HCT116 (cell line): Measurements from ENCODE around the gene DUSP28. TPM values are rescaled to one million over a fixed set of nuclear protein-coding genes. Genes with fewer than 3 reads are reported as not detected.

Source experiments
- ATAC-seq: fragments of 200-7000 bp; cut with Tn5 transposase; 2 replicates; pipeline ENCODE4 v1.9.1; 2020; ENCODE audit warnings: mild to moderate bottlenecking, moderate library complexity
- BruUV-seq: library from RNA; stranded (reverse); fragments of 400-500 nt; replicated peaks from 2 replicates; lab custom pipeline; 2021; lab: Mats Ljungman, UMichigan
- CTCF ChIA-PET: fragments of 300-600 bp; sonication (Branson Sonifier 250); formaldehyde crosslinking; loops from one replicate; lab custom pipeline; 2021; ENCODE audit warnings: antibody characterized with exemption; lab: Charles Lee
- POLR2A ChIA-PET: fragments of 300-600, 350-600 bp; sonication (Branson Sonifier 250); formaldehyde crosslinking; loops from one replicate; lab custom pipeline; 2021; ENCODE audit warnings: antibody characterized with exemption; lab: Charles Lee
- RAD21 ChIA-PET, 2 experiments: fragments of 300-600 bp; sonication (Branson Sonifier 250); formaldehyde crosslinking; loops; one replicate each; lab custom pipeline; 2023; ENCODE audit warnings: low total read pairs in 2 of 2; ENCODE audit not compliant: uncharacterized antibody in 2 of 2, unreplicated experiment in 2 of 2, low non-redundant PET in 1 of 2; lab: Charles Lee
- DNase-seq: peaks from one replicate; pipeline ENCODE4 v3.0.0-alpha.2; 2010; ENCODE audit warnings: low read depth, low spot score
- H2AFZ ChIP-seq: fragments of 200-600 bp; shearing (Covaris generic), sonication (generic); 2 replicates; pipeline ENCODE4 v1.6.1; 2017; ENCODE audit warnings: low read depth, mixed run types, mixed read lengths, antibody characterized with exemption, low read length; ENCODE audit not compliant: poor library complexity, severe bottlenecking
- H3K27ac ChIP-seq: 2 replicates; pipeline ENCODE4 v1.5.1; 2012; ENCODE audit warnings: low read depth, low read length
- H3K27me3 ChIP-seq: fragments of 200-600 bp; sonication (generic); 2 replicates; pipeline ENCODE4 v1.6.1; 2016; ENCODE audit warnings: mixed run types, low read length, mixed read lengths; ENCODE audit not compliant: insufficient read depth
- H3K36me3 ChIP-seq, 2 experiments: fragments of 200-500 bp in 1 of 2; fragments of 200-600 bp in 1 of 2; sonication (Bioruptor generic) in 1 of 2; sonication (generic) in 1 of 2; 2 replicates each; pipeline versions ENCODE4 v1.5.1 to v1.6.1; 2014 to 2016; ENCODE audit warnings: low read length in 2 of 2, inconsistent platforms in 1 of 2, mixed read lengths in 1 of 2, mixed run types in 1 of 2; ENCODE audit not compliant: insufficient read depth in 2 of 2, control insufficient read depth in 1 of 2
- H3K4me1 ChIP-seq, 2 experiments: fragments of 200-600 bp in 1 of 2; sonication (generic) in 1 of 2; 2 replicates each; pipeline versions ENCODE4 v1.5.1 to v1.6.1; 2012 to 2017; ENCODE audit warnings: low read length in 2 of 2, inconsistent platforms in 1 of 2, mild to moderate bottlenecking in 1 of 2, mixed read lengths in 1 of 2, mixed run types in 1 of 2, moderate library complexity in 1 of 2; ENCODE audit not compliant: insufficient read depth in 2 of 2, control insufficient read depth in 1 of 2
- H3K4me2 ChIP-seq: fragments of 200-600 bp; sonication (generic); 2 replicates; pipeline ENCODE4 v1.6.1; 2017; ENCODE audit warnings: mixed run types, low read length, mixed read lengths
- H3K4me3 ChIP-seq, 2 experiments: fragments of 200-600 bp in 1 of 2; sonication (generic) in 1 of 2; replicated peaks in 1 of 2; 2 replicates each; pipeline ENCODE4 v1.5.1; 2011 to 2016; ENCODE audit warnings: low read length in 2 of 2, control low read depth in 1 of 2, low read depth in 1 of 2, mild to moderate bottlenecking in 1 of 2, mixed read lengths in 1 of 2, mixed run types in 1 of 2
- H3K79me2 ChIP-seq: fragments of 200-600 bp; sonication (generic); 2 replicates; pipeline ENCODE4 v1.6.1; 2017; ENCODE audit warnings: mild to moderate bottlenecking, mixed run types, low read length, moderate library complexity, mixed read lengths; ENCODE audit not compliant: insufficient read depth
- H3K9ac ChIP-seq: fragments of 200-600 bp; sonication (generic); 2 replicates; pipeline ENCODE4 v1.6.1; 2016; ENCODE audit warnings: low read length, mixed read lengths
- H3K9me2 ChIP-seq: fragments of 200-600 bp; sonication (generic), shearing (Covaris generic); 2 replicates; pipeline ENCODE4 v1.6.1; 2017; ENCODE audit warnings: mixed run types, mild to moderate bottlenecking, moderate library complexity; ENCODE audit not compliant: insufficient read depth
- H3K9me3 ChIP-seq, 2 experiments: fragments of 200-500 bp in 1 of 2; fragments of 200-600 bp in 1 of 2; sonication (Bioruptor generic) in 1 of 2; sonication (generic) in 1 of 2; 2 replicates each; pipeline ENCODE4 v1.6.1; 2014 to 2017; ENCODE audit warnings: low read length in 2 of 2, mixed read lengths in 2 of 2, inconsistent platforms in 1 of 2, low read depth in 1 of 2, mild to moderate bottlenecking in 1 of 2, mixed run types in 1 of 2, moderate library complexity in 1 of 2; ENCODE audit not compliant: control insufficient read depth in 1 of 2, insufficient read depth in 1 of 2
- H4K20me1 ChIP-seq: fragments of 200-600 bp; sonication (generic), shearing (Covaris generic); 2 replicates; pipeline ENCODE4 v1.6.1; 2017; ENCODE audit warnings: mixed run types, mild to moderate bottlenecking, moderate library complexity; ENCODE audit not compliant: insufficient read depth
- CBX3 ChIP-seq: IDR thresholded peaks from 2 replicates; pipeline ENCODE4 v1.6.1; 2012; ENCODE audit warnings: low read depth
- CEBPB ChIP-seq: IDR thresholded peaks from 2 replicates; pipeline ENCODE4 v1.6.1; 2012; ENCODE audit warnings: low read depth
- EZH2 ChIP-seq: fragments of 200-600 bp; sonication (generic); IDR thresholded peaks from 2 replicates; pipeline ENCODE4 v1.6.1; 2017; ENCODE audit warnings: antibody characterized with exemption, mixed run types
- EZH2phosphoT487 ChIP-seq: fragments of 200-600 bp; IDR thresholded peaks from 2 replicates; pipeline ENCODE4 v1.6.1; 2018; ENCODE audit warnings: antibody characterized with exemption, borderline replicate concordance
- JUND ChIP-seq: IDR thresholded peaks from 2 replicates; pipeline ENCODE4 v1.6.1; 2012
- POLR2A ChIP-seq: IDR thresholded peaks from 2 replicates; pipeline ENCODE4 v1.7.0; 2011; ENCODE audit warnings: borderline replicate concordance; ENCODE audit not compliant: insufficient read depth, insufficient read length; ENCODE audit errors: extremely low read depth
- RAD21 ChIP-seq: IDR thresholded peaks from 2 replicates; pipeline ENCODE4 v1.6.1; 2012; ENCODE audit warnings: low read depth, mild to moderate bottlenecking
- SIN3A ChIP-seq: IDR thresholded peaks from 2 replicates; pipeline ENCODE4 v1.6.1; 2012; ENCODE audit warnings: low read depth
- SP1 ChIP-seq: IDR thresholded peaks from 2 replicates; pipeline ENCODE4 v1.6.1; 2012; ENCODE audit warnings: low read depth
- intact Hi-C: fragments of 100-400 bp; cut with micrococcal nuclease; formaldehyde crosslinking; loops from 2 replicates; pipeline ENCODE4 v1.10.0; 2022
- total RNA-seq: library from RNA; stranded (reverse); gene quantifications from one replicate; pipeline ENCODE4 v1.2.1, GENCODE V29; 2021; ENCODE audit not compliant: unreplicated experiment
- TF ChIP-seq, protein P1 (sequence below): IDR thresholded peaks from 2 replicates; pipeline ENCODE4 v1.6.1; 2012
- TF ChIP-seq, protein P2 (sequence below): IDR thresholded peaks from 2 replicates; pipeline ENCODE4 v1.6.1; 2012

DUSP28 gene
- total RNA-seq, 1 experiment from 2014 or later: 5.6 TPM

DNA sequence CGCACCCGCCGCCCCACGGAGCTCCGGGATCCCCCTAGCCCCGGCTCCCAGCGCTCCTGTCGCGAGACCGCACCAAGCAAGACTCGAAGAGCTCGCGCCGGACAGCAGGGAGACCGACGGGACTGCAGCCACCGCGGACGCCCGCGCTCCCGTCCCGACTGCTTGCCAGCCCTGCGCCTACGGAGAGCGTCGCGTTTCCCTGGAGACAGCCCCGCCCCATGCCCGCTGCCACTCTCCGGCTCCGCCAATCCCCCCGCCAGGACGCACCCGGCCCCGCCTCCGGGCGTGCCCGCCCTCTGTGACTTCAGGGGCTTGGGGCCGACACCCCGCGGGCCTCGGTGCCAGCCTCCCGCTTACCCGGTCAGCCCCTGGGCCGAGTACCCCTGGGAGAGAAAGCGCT lies 2.3 kb upstream of the DUSP28 start, which contains the start of gene ANKMY1:
Gene ANKMY1 (minus strand): TSS at position 181 of the 400 bp plus-strand sequence. CDS start 653 bp downstream, outside the sequence.
- no peaks in the 10 kb centered on the region for H3K9me2 ChIP-seq
- no peak for ATAC-seq
- H3K36me3 ChIP-seq: peaks cover 0 to 6% of the 10 kb centered on the region in 2 experiments; a peak in 1 of 4 replicates
- H3K4me2 ChIP-seq: peak within 1 kb of the TSS; percentile 80; the same call in 1 of the 2 replicates
- H3K9ac ChIP-seq: no peak within 1 kb of the TSS
- no peak within 1 kb of the TSS for H3K4me3 ChIP-seq
- H3K79me2 ChIP-seq: peaks cover 65% of the 10 kb centered on the region
- no peaks in the 10 kb centered on the region for H4K20me1 ChIP-seq
- no peak for DNase-seq
- no peaks in the 10 kb centered on the region for H3K27me3 ChIP-seq
- no TSS peak for BruUV-seq
- no peaks in the 10 kb centered on the region for H3K9me3 ChIP-seq
- POLR2A ChIA-PET: interaction anchor here (1.4 kb wide), 1 partner anchor 8 kb away, joined by 4 read pairs; no protein-coding TSS in a partner anchor
- TF ChIP-seq, protein P1, sequence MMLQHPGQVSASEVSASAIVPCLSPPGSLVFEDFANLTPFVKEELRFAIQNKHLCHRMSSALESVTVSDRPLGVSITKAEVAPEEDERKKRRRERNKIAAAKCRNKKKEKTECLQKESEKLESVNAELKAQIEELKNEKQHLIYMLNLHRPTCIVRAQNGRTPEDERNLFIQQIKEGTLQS: no peak
- no peak for TF ChIP-seq SP1
- no peak for TF ChIP-seq POLR2A
- TF ChIP-seq RAD21: no peak
- TF ChIP-seq, protein P2, sequence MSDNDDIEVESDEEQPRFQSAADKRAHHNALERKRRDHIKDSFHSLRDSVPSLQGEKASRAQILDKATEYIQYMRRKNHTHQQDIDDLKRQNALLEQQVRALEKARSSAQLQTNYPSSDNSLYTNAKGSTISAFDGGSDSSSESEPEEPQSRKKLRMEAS: no peak
- TF ChIP-seq CBX3: no peak
- no peak for TF ChIP-seq JUND
- no peak for TF ChIP-seq SIN3A
- H3K27ac ChIP-seq: no peak within 1 kb of the TSS; the same call in 1 of the 2 replicates
- H2AFZ ChIP-seq: no peak within 1 kb of the TSS
- CTCF ChIA-PET: no interaction called here
- H3K4me1 ChIP-seq: peaks cover 17 to 31% of the 10 kb centered on the region in 2 experiments
- intact Hi-C loops: no loop called here
- RAD21 ChIA-PET: no interaction called here

DNA sequence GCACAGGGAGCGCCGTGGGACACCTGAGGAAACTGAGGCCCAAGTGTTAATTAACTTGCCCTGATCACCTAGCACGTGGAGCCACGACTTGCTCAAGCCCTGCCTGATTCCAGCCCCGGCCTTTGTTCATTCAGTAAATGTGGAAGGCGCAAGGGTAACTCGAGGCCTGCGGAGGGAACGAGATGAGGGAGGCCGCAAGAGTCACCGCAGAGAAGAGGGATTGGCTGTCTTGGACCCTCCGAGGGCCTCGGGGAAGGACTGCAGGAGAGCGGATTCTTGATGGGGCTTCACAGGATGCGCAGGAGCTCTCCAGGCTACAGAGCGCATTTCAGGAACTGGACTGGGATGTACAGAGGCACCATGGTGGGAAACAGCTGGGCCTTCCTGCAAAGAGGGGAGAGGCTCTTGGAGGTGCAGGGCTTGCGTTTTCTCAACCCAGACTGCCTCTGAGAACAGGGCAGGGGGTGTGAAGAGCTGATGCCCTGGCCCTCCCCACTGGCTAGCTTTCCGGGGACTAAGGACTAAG lies 1.9 kb upstream of the DUSP28 start:
- H3K79me2 ChIP-seq: peaks cover 61% of the 10 kb centered on the region
- H3K9ac ChIP-seq: no peak overlapping the region
- no peaks in the 10 kb centered on the region for H3K9me3 ChIP-seq
- ATAC-seq (no peak), DNase-seq (no peak)
- no peaks in the 10 kb centered on the region for H4K20me1 ChIP-seq
- intact Hi-C loops: no loop called here
- no TSS peak for BruUV-seq
- CTCF ChIA-PET: no interaction called here
- POLR2A ChIA-PET: no interaction called here
- no peaks in the 10 kb centered on the region for H3K27me3 ChIP-seq
- H3K4me2 ChIP-seq: peak overlapping the region; percentile 80; the same call in 1 of the 2 replicates
- TF ChIP-seq EZH2: no peak
- TF ChIP-seq RAD21: no peak
- TF ChIP-seq EZH2phosphoT487: no peak
- no peak for TF ChIP-seq CEBPB
- no peak for TF ChIP-seq CBX3
- H3K27ac ChIP-seq: no peak overlapping the region; the same call in 1 of the 2 replicates
- H3K36me3 ChIP-seq: peaks cover 0 to 7% of the 10 kb centered on the region in 2 experiments; a peak in 1 of 4 replicates
- H3K4me3 ChIP-seq: no peak overlapping the region
- peaks cover 17 to 31% of the 10 kb centered on the region in 2 experiments for H3K4me1 ChIP-seq
- no peak overlapping the region for H2AFZ ChIP-seq
- RAD21 ChIA-PET: no interaction called here
- no peaks in the 10 kb centered on the region for H3K9me2 ChIP-seq
